GM21529 (cell line): ENCODE results near the gene TBC1D22A.
"Not testable (repeated sequence)": the region's sequence is repeated elsewhere in the genome, so short reads cannot be mapped to it uniquely, and the experiment has no call there.

Source experiments
- ATAC-seq: cut with Tn5 transposase; IDR thresholded peaks from one replicate; pipeline ENCODE4 v1.9.1; 2021; ENCODE audit not compliant: unreplicated experiment

Gene TBC1D22A

GRCh38 chr22:47157486-47158270, 395.2 kb downstream of the TBC1D22A start:
- ATAC-seq: no peak

GRCh38 chr22:47158457-47158856, 396.0 kb downstream of the TBC1D22A start:
- no peak for ATAC-seq

GRCh38 chr22:47159592-47159991, 397.1 kb downstream of the TBC1D22A start:
- no peak for ATAC-seq

- ATAC-seq: no peak
Observed at GRCh38 chr22:47160141-47160541, 397.7 kb downstream of the TBC1D22A start.

- no peak for ATAC-seq
Observed at GRCh38 chr22:47160781-47161520, 398.5 kb downstream of the TBC1D22A start.

- ATAC-seq: no peak
Observed at GRCh38 chr22:47161631-47162030, 399.2 kb downstream of the TBC1D22A start.

GRCh38 chr22:47162865-47163264, 400.4 kb downstream of the TBC1D22A start:
- no peak for ATAC-seq

GRCh38 chr22:47163481-47163855, 401.0 kb downstream of the TBC1D22A start:
- no peak for ATAC-seq

GRCh38 chr22:47163856-47164513, 401.5 kb downstream of the TBC1D22A start:
- no peak for ATAC-seq

- no peak for ATAC-seq
Observed at GRCh38 chr22:47164514-47165337, 402.3 kb downstream of the TBC1D22A start.

GRCh38 chr22:47165338-47166032, 403.0 kb downstream of the TBC1D22A start:
- no peak for ATAC-seq

GRCh38 chr22:47166033-47166404, 403.6 kb downstream of the TBC1D22A start:
- ATAC-seq: no peak

- ATAC-seq: no peak
Observed at GRCh38 chr22:47166446-47167016, 404.1 kb downstream of the TBC1D22A start.

- ATAC-seq: no peak
Observed at GRCh38 chr22:47167056-47167455, 404.6 kb downstream of the TBC1D22A start.

- not testable (repeated sequence) for ATAC-seq
Observed at GRCh38 chr22:47167921-47168320, 405.5 kb downstream of the TBC1D22A start.

GRCh38 chr22:47168441-47168840, 406.0 kb downstream of the TBC1D22A start:
- ATAC-seq: no peak

GRCh38 chr22:47168900-47169800, 406.7 kb downstream of the TBC1D22A start:
- no peak for ATAC-seq

GRCh38 chr22:47169801-47170140, 407.3 kb downstream of the TBC1D22A start:
- ATAC-seq: no peak
